ENCODE data around the gene OR10A2.
"Not testable (repeated sequence)": the region's sequence is repeated elsewhere in the genome, so short reads cannot be mapped to it uniquely, and the experiment has no call there.

The OR10A2 gene, protein sequence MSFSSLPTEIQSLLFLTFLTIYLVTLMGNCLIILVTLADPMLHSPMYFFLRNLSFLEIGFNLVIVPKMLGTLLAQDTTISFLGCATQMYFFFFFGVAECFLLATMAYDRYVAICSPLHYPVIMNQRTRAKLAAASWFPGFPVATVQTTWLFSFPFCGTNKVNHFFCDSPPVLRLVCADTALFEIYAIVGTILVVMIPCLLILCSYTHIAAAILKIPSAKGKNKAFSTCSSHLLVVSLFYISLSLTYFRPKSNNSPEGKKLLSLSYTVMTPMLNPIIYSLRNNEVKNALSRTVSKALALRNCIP

DNA sequence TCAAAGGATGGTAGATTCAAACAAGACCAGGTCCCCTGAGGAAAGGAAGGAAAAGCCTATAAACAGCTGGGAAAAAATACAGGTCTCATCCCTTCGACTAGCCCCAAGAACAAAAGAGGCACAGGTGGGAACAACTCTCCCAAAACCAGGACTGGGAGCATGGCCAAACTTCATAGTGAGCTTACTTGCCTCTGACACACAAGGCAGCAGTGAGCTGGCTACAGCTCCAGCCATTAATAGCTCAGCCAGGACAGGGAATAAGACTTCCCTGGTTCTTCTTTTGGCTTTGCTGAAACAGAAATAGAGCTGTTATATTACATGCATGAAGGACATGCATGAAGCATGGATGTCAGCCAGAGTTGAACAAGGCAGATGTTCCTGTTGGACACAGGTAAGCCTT lies at the start of gene OR10A2:
Gene OR10A2 (plus strand): TSS at position 97 of the 400 bp plus-strand sequence. CDS start 6,698 bp downstream, outside the sequence.
- H3K4me3 ChIP-seq (ENCODE audit: low read depth, low read length), result no peak within 1 kb of the TSS

DNA sequence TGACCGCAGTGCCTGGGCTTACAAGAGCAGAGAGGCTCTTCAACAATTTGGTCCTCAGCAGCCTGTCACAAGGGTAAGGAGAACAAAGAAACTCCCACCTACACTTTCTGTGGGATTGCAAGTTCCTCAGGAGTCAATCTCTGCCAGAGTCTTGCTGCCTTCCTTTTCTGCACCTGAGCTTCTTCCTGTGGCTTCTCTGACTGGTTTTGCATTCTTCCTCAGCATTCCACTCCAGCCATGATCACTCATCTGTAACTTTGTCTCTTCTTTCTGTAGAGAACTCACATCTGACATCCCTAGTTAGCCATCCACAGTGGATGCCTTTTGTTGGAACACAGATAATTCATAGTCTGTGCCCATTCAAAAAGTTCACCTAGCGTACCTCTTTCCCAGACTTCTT lies 49.2 kb upstream of the OR10A2 start:
- no peak overlapping the region for H3K4me3 ChIP-seq (ENCODE audit: low read depth, low read length)

DNA sequence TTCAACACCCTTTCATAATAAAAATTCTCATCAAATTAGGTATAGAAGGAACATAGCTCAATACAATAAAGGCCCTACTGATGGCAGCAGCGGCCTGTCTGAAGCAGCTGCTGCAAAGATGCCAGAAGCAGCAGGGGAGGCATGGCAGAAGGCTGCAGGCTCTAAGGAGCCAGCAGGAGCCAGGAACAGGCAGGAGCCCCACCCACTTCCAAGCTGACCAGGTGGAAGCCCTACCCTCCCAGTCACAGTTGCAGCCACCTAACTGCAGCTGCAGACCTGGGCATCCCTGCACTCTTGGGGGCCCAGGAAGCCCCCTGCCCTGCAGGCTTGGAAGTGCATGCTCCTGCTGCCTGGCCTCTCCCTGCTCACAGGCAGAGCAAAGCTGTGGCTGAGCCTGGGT lies 45.2 kb upstream of the OR10A2 start:
- no peak overlapping the region for H3K4me3 ChIP-seq (ENCODE audit: low read depth, low read length)

DNA sequence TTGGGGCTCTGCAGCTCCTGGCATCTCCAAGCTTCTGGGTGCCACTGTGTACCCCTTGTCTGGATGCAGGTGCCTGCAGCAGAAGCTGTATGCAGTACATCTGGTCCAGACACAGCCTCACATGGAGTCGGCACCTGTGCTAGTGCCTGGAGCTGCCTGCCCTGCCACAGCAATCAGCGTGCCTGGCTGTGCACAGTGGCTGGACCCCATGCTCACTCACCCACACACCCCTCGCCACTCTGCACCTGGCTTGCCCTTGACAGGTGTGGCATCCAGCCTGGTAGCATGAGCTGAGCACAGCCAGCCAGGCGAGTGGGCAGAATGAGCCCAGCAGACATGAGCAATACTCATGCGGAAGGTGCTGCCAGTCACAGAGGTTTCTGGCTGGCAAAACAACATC lies 43.9 kb upstream of the OR10A2 start:
- no peak overlapping the region for H3K4me3 ChIP-seq (ENCODE audit: low read depth, low read length)

DNA sequence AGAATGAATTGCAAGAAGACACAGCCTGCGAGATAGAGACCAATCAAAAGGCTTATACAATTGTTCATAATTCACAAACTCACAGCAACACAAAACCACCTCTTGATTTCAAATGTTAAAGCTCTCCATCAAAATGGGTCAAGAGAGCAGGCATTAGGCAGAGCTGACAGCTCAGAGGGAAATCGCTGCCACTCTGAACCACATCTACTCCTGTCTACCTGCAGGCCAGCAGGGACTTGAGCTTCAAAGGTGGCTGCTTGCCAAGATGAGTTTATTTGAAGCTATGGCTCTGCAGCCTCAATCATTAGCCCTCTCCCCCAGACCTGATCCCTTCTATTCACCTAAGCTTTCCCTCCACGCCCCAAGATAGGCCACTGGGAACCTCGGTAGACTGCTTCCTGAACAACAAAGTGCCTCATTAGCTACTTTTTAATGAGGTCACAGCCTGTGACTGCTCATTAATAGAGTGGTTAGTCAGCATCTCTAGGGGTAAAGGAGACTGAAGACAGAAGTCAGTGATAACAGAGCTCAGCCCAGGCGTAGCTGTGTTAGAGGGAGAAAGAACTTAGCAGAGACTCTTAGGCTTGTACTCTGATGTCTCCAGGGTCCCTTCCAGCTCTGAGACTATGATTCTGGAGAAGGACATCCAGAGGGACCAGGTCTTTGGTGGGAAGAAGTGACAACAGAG lies 38.6 kb upstream of the OR10A2 start:
- no peak overlapping the region for H3K4me3 ChIP-seq (ENCODE audit: low read depth, low read length)

DNA sequence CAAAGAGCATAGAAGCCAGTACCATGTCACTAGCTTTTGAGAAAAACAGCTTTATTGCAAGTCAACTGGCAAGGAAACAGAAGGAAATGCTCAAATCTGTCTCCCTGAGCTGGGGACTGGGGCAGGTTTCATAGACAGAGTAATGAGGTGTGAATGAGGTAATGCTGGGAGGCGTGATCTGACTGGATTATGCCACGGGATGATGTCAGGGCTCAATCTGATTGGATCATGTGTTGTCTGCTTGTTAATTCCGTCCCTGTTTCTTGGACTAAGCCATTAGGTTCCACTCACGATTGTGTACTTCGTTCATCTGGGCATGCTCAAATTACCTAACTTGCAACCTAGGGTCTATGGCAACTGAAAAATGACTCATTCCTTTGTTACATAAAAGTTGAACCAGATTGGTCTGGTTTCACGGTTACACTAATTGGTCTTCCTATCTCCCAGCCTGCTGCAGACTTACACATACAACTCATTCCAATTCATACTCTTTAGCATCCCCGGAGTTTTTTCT lies 37.6 kb upstream of the OR10A2 start:
- H3K4me3 ChIP-seq (ENCODE audit: low read depth, low read length), result no peak overlapping the region

DNA sequence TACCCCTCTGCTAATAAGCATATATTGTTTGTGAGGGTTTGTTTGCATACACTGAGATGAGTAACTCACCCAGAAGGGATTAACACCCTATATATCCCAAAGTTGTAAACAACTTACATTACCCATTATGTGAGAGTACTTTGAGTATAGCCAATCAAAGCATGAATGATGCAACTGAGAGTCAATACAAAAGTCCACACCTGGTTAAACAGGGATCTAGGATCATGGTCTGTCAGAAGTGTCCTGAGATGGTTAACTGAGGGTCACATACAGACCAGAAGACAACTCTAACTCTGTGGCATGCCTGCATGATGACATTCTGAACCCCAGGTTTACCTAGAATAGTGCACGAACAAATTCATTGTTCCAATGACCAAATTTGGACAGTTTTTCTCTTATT lies 34.8 kb upstream of the OR10A2 start:
- no peak overlapping the region for H3K4me3 ChIP-seq (ENCODE audit: low read depth, low read length)

DNA sequence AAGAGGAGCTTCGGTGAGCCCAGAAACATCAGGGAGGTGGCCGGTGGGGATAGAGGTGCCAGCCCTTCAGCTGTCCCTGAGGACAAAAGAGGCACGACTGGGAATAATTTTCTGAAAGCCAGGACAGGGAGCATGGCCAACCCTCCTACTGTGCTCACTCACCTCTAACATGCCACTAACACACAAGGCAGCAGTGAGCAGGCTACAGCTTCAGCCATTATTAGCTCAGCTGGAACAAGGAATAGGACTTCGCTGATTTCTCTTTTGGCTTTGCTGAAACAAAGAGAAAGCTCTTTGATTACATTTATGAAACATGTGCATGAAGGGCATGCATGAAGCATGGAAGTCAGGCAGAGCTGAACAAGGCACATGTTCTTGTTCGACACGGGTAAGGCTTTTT lies 29.5 kb upstream of the OR10A2 start:
- no peak overlapping the region for H3K4me3 ChIP-seq (ENCODE audit: low read depth, low read length)

DNA sequence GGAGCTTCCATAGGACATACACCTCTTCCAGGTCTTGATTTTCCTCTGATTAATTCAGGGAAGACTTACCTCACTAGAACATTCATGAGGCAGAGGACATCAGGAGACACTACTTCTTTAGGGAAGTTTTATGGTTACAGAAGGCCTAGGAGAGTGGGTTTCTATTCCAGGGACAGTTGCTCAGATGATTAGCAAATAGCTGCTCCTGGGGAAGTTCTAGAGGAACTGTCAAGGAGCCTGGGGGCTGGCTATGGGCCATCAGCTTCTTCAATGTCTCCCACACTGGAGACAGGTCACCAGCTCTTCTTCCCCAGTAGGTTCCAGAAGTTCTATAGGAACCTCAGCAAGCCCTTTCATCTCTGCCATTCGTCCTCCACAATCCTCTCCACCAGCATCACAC lies 28.8 kb upstream of the OR10A2 start:
- no peak overlapping the region for H3K4me3 ChIP-seq (ENCODE audit: low read depth, low read length)

DNA sequence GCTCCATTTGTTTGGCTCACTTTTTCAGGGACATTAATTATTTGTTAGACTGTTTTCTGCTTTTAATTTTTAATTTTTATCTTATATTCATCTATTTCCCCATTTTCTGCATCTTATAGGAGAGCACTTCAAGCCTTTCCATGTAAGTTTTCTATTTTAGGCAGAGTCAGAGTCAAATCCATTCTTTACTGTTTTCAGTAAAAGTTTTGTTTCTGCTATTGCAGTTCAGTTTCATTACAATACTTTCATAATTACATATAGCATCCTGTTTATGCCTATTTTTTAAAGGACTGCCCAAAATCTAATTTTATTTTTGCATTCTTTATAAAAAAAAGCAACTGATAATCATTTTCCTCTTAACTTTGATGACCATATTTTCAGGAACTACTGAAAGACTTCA lies 21.2 kb upstream of the OR10A2 start:
- H3K4me3 ChIP-seq (ENCODE audit: low read depth, low read length), result no peak overlapping the region

DNA sequence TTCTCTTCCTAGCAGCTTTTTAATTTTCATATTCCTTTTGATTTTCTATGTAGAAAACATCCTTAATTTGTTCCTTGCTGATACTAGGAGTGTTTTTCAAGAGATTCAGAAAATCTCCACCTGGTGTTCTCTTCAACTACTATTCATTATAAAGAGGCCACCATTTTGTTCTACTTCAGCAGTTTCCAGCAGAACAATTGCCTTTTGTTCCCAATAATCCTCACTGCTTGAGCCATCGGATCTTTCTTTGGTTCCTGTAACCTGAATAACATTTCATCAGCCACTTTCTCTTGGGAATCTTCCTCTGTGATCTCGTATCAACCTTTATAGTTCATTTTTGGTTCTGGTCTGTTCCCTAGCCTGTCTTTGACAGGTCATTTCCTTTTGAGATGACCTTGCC lies 19.2 kb upstream of the OR10A2 start:
- H3K4me3 ChIP-seq (ENCODE audit: low read depth, low read length), result no peak overlapping the region

DNA sequence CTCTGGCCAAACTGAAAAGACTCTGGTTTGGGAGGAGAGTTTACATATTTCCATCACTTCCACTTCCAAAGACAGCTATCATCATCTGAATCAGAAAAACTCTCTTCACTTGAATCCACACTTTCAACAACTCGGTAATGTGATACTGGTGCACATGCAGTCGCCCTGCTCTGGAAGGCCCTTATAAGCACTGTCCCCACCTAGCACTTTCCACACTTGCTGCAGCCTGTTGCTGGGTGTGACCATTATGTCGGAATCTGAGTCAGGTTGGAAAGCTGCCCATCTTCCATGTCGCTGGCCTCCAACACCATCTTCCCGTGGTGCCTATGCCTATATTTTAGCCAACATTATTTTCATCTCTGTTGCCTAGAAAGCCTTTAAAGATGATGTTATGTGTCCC lies 18.5 kb upstream of the OR10A2 start:
- no peak overlapping the region for H3K4me3 ChIP-seq (ENCODE audit: low read depth, low read length)

DNA sequence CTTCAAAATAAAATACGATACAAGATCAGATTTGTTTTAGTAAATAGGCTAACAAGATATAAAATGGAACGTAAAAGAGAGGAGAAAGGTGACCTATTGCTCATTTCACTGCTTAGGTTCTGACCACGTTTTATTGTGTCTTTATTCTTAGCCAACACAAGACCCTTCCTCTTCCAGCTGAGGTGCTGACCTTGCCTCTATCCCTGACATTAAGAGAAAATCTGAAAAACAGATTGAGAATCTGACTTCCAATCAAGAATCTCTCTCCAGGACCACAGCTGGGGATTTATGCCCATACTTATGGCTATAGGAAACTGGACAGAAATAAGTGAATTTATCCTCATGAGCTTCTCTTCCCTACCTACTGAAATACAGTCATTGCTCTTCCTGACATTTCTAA lies 17.5 kb upstream of the OR10A2 start, which contains the start of gene OR10A5:
Gene OR10A5 (plus strand): TSS at position 301 of the 400 bp plus-strand sequence. CDS start 0 bp downstream, at position 301.
- H3K4me3 ChIP-seq (ENCODE audit: low read depth, low read length), result no peak within 1 kb of the TSS

DNA sequence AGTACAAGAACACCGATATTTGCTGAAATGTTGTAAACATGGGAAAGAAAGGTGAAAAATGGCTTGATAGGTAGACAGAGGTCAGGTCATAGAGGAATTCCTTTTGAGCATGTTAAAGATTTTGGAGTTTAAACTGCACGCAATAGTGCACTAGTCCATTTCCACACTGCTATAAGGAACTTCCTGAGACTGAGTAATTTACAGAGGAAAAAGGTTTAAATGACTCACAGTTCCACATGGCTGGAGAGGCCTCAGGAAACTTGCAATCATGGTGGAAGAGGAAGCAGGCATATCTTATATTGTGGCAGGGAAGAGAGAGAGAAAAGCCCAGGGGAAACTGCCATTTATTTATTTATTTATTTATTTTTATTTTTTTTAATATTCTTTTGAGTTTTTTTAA lies 12.3 kb upstream of the OR10A2 start:
- no peak overlapping the region for H3K4me3 ChIP-seq (ENCODE audit: low read depth, low read length)

DNA sequence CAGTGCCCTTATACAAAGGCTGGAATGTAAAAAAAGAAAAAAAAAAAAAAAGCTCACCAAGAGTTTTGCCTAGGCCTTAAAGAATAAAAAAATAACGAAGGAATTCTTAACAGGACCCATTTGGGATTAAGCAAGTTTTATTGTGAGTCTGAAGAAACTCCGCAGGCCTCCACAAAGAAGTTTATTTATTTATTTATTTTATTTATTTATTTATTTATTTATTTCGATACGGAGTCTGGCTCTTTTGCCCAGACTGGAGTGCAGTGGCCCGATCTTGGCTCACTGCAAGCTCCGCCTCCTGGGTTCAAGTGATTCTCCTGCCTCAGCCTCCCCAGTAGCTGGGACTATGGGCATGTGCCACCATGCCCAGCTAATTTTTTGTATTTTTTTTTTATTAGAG lies 8.1 kb upstream of the OR10A2 start:
- not testable (repeated sequence) for H3K4me3 ChIP-seq (ENCODE audit: low read depth, low read length)

DNA sequence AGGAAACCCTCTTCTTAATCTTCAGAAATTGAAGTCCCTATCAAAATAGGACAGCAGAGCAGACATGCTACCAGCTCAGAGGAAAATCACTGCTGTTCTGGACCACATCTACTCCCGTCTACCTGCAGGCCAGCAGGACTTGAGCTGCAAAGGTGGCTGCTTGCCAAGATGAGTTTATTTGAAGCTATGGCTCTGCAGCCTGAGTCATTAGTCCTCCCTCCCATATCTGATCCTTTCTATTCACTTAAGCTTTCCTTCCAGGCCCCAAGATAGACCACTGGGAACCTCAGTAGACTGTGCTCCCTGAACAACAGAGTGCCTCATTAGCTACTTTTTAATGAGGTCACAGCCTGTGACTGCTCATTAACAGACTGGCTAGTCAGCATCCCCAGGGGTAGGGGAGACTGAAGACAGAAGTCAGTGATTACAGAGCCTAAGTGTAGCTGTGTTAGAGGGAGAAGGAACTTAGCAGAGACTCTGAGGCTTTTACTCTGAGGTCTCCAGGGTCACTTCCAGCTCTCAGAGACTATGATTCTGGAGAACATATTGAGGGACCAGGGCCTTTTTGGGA lies 6.8 kb upstream of the OR10A2 start:
- H3K4me3 ChIP-seq (ENCODE audit: low read depth, low read length), result no peak overlapping the region

DNA sequence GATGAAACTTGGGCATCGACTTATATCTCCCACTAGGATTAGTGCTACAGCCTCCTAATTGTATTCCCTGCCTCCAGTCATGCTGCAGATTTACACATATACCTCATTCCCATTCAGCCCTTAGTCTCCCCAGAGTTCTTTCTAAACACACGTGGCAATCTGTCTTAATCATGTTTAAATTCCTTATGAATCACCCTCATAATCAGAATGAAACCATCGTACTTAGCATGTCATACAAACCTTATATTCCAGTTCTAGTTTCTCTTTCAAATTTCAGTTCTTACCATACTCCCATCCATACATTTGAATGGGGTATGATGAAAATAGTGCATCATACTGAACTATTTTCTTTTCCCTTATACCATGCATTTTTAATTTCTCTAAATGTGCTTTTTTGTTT lies 6.0 kb upstream of the OR10A2 start:
- H3K4me3 ChIP-seq (ENCODE audit: low read depth, low read length), result no peak overlapping the region

DNA sequence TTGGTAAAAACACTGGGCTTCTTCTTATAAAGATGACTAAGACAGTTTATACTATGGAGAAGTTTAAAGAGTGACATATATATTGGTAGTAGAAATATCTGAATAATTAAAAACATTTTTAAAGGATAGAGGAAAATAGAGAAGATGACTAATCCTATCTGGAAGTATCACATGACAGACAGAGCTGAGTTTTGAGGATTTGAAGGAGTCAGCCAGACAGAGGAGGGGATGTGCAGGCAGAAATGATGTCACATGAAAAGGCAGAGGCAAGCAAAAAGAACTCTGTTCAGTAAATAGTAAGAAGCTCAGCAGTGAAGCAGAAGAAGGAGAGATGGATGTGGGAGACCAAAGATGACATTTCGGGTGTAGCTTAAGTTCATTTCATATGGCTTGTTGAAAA lies 1.6 kb downstream of the OR10A2 start:
- H3K4me3 ChIP-seq (ENCODE audit: low read depth, low read length), result no peak overlapping the region

DNA sequence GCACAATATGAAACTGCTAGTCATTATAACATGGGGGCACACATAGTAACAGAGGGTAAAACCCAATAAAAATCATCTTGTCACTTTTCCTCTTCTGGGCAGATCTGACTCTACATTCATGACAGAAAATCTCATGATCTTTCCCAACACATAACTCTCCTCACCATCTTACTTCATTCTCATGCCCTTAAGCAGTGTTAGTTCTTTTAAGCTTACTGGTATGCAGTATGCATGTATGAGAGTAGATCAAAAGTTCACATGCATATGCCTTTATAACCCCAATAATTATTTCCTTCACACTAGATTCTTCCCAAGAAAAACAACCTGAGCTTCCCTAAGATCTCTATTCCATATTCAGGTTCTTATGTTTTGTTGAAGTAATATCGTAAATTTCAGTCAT lies 8.4 kb downstream of the OR10A2 start:
- H3K4me3 ChIP-seq (ENCODE audit: low read depth, low read length), result no peak overlapping the region

DNA sequence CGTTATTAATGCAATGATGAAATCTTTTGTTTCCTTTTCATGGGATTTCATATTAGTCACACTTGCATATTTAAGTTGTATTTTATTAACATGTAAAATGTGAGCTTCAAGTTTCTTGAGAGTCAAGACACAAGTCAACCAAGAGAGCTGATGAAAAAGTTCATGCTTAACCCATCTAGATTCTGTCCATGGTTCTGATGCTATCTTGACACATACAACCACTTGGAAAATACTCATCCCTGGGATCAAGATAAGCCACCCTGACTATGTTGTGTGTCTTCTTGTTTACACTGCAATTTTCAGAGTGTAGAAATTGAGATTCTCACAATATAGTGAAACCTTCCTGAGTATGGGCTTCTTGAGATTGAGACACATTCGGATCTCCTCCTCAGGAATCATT lies 12.9 kb downstream of the OR10A2 start:
- no peak overlapping the region for H3K4me3 ChIP-seq (ENCODE audit: low read depth, low read length)

DNA sequence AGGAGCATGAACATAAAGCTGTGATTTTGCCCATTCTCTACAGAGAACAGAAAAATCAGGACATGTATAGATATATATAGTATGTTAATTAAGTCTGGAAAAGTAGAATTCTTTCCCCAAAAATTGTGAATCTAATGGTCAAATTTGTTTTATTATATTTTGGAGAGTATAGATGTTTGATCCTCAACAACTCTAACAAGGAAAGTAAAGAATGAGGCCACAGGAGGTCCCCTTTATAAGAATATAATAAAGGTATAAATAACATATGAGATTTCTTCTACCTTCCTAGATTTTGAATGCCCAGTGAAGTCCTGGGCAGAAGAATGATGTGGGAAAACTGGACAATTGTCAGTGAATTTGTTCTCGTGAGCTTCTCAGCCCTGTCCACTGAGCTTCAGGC lies 13.5 kb downstream of the OR10A2 start, which contains the start of gene OR10A4:
Gene OR10A4 (plus strand): TSS at position 301 of the 400 bp plus-strand sequence. CDS start 23 bp downstream, at position 324.
- H3K4me3 ChIP-seq (ENCODE audit: low read depth, low read length), result no peak within 1 kb of the TSS

DNA sequence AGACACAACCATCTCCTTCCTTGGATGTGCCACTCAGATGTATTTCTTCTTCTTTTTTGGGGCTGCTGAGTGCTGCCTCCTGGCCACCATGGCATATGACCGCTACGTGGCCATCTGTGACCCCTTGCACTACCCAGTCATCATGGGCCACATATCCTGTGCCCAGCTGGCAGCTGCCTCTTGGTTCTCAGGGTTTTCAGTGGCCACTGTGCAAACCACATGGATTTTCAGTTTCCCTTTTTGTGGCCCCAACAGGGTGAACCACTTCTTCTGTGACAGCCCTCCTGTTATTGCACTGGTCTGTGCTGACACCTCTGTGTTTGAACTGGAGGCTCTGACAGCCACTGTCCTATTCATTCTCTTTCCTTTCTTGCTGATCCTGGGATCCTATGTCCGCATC lies 14.1 kb downstream of the OR10A2 start:
- H3K4me3 ChIP-seq (ENCODE audit: low read depth, low read length), result no peak overlapping the region
